GM06990 (cell line): ENCODE measurements around the gene AGAP1.

ENCODE experiments used
- DNase-seq: peaks from one replicate; pipeline ENCODE4 v3.0.0-alpha.2; 2011; ENCODE audit not compliant: insufficient read length; ENCODE audit errors: extremely low read depth
- H3K27me3 ChIP-seq: replicated peaks from 2 replicates; pipeline ENCODE4 v1.6.0; 2011; ENCODE audit warnings: low read length; ENCODE audit not compliant: control insufficient read depth, insufficient read depth
- H3K36me3 ChIP-seq: 2 replicates; pipeline ENCODE4 v1.5.1; 2011; ENCODE audit warnings: low read length; ENCODE audit not compliant: control insufficient read depth, insufficient read depth
- H3K4me3 ChIP-seq: replicated peaks from 2 replicates; pipeline ENCODE4 v1.5.1; 2011; ENCODE audit warnings: low read depth, mild to moderate bottlenecking, control low read depth, low read length
- CTCF ChIP-seq: IDR thresholded peaks from 2 replicates; pipeline ENCODE4 v1.5.1; 2011; ENCODE audit warnings: low read length, control low read depth, mild to moderate bottlenecking, inconsistent platforms; ENCODE audit not compliant: insufficient read depth, poor library complexity, severe bottlenecking

Gene AGAP1

GRCh38 chr2:235754357-235755207 lies 260.7 kb downstream of the AGAP1 start:
- Histone ChIP-seq H3K36me3 (no peaks in the 10 kb centered on the region), H3K4me3 (no peak overlapping the region), H3K27me3 (no peaks in the 10 kb centered on the region; the same call in 1 of the 2 replicates)
- DNase-seq: no peak
- no peak for TF ChIP-seq CTCF

GRCh38 chr2:235756491-235756890 lies 262.6 kb downstream of the AGAP1 start:
- no peak overlapping the region for H3K4me3 ChIP-seq
- TF ChIP-seq CTCF: no peak
- no peaks in the 10 kb centered on the region for H3K36me3 ChIP-seq
- no peaks in the 10 kb centered on the region; the same call in 1 of the 2 replicates for H3K27me3 ChIP-seq
- DNase-seq: no peak

GRCh38 chr2:235757212-235757611 lies 263.4 kb downstream of the AGAP1 start:
- no peak for DNase-seq
- H3K27me3 ChIP-seq: no peaks in the 10 kb centered on the region; the same call in 1 of the 2 replicates

GRCh38 chr2:235757640-235758039 lies 263.8 kb downstream of the AGAP1 start:
- TF ChIP-seq CTCF: no peak

More at GRCh38 chr2:235757212-235757611, 263.4 kb downstream of the AGAP1 start:
- Histone ChIP-seq H3K4me3 (no peak overlapping the region), H3K36me3 (no peaks in the 10 kb centered on the region)
- no peak for TF ChIP-seq CTCF

GRCh38 chr2:235762832-235763598 lies 269.2 kb downstream of the AGAP1 start:
- no peak for DNase-seq
- Histone ChIP-seq H3K4me3 (no peak overlapping the region), H3K36me3 (no peaks in the 10 kb centered on the region), H3K27me3 (no peaks in the 10 kb centered on the region)
- TF ChIP-seq CTCF: no peak

More at GRCh38 chr2:235757640-235758039, 263.8 kb downstream of the AGAP1 start:
- H3K27me3 ChIP-seq: no peaks in the 10 kb centered on the region; the same call in 1 of the 2 replicates
- no peak for DNase-seq
- no peak overlapping the region for H3K4me3 ChIP-seq
- H3K36me3 ChIP-seq: no peaks in the 10 kb centered on the region
